GM13977 (cell line): ENCODE results near the gene CBLC.

Source experiments
- DNase-seq: peaks from one replicate; pipeline ENCODE4 v3.0.0; 2012; ENCODE audit warnings: low spot score
- in situ Hi-C: fragments of 300-500 bp; cut with MboI; formaldehyde crosslinking; loops from one replicate; pipeline ENCODE4 v1.12.0; 2022; ENCODE audit warnings: low sequenced_read_pairs, low pct_unique_long_range_greater_than_20kb, mixed read lengths, inconsistent platforms; ENCODE audit not compliant: unreplicated experiment
- TF ChIP-seq, protein P1 (sequence below): IDR thresholded peaks from 2 replicates; pipeline ENCODE4 v1.5.1; 2012; ENCODE audit warnings: mild to moderate bottlenecking, control low read depth; ENCODE audit not compliant: insufficient read depth; ENCODE audit errors: extremely low read depth, missing control alignments

The CBLC gene

DNA sequence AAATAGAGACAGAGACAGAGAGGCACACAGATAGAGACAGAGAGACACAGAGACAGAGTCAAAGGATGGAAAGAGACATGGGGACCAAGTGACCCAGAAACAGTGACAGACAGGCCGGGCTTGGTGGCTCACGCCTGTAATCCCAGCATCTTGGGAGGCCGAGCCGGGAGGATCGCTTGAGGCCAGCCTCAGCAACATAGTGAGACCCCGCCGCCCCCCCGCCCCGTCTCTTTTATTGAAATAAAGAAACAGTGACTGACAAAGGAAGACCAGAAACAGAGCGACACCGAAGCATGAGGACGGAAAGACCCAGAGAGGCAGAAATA lies 67.6 kb downstream of the CBLC start:
- in situ Hi-C loops, result no loop called here
- DNase-seq, result no peak
- TF ChIP-seq, protein P1, sequence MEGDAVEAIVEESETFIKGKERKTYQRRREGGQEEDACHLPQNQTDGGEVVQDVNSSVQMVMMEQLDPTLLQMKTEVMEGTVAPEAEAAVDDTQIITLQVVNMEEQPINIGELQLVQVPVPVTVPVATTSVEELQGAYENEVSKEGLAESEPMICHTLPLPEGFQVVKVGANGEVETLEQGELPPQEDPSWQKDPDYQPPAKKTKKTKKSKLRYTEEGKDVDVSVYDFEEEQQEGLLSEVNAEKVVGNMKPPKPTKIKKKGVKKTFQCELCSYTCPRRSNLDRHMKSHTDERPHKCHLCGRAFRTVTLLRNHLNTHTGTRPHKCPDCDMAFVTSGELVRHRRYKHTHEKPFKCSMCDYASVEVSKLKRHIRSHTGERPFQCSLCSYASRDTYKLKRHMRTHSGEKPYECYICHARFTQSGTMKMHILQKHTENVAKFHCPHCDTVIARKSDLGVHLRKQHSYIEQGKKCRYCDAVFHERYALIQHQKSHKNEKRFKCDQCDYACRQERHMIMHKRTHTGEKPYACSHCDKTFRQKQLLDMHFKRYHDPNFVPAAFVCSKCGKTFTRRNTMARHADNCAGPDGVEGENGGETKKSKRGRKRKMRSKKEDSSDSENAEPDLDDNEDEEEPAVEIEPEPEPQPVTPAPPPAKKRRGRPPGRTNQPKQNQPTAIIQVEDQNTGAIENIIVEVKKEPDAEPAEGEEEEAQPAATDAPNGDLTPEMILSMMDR, result no peak

DNA sequence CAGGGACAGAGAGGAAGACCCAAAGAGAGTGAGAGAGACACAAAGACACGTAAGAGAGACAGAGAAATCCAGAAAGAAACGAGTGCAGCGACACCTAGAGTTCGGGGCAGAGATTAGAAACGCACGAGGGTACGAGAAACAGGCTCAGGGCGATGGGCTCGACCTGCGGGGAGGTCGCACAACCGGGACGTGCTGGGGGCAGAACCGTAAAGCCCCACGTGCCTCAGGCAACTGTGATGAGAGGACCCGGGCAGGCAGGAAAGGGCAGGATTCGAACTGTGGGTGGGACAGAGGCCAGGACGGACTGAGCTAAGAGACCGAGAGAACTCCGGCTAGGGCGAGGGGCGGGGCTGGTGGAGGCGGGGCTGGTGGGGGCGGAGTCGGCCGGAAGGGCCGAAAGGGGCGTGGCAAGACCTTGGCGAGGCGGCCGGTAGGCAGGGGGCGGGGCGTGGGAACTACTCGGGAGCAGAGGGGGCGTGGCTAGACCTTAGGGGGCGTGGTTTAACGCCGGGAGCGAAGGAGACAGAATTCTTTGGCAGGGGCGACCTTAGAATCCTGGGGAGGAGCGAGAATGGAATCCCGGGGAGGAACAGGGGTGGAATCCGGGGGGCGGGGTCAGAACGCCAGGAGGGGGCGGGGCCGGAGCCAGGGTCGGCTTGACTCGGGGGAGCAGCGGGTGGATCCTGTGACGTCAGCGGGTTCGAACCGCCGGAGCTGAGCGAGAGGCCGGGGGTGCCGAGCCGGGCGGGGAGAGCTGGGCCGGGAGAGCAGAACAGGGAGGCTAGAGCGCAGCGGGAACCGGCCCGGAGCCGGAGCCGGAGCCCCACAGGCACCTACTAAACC lies 68.1 kb downstream of the CBLC start, which contains the start of gene NECTIN2:
Gene NECTIN2, plus strand, starts transcription at position 686 of the 843 bp plus-strand sequence. CDS start 229 bp downstream, outside the sequence.
- TF ChIP-seq, protein P1, result peak; percentile 75
- peak; percentile 100 for DNase-seq
- in situ Hi-C loops, result no loop called here

DNA sequence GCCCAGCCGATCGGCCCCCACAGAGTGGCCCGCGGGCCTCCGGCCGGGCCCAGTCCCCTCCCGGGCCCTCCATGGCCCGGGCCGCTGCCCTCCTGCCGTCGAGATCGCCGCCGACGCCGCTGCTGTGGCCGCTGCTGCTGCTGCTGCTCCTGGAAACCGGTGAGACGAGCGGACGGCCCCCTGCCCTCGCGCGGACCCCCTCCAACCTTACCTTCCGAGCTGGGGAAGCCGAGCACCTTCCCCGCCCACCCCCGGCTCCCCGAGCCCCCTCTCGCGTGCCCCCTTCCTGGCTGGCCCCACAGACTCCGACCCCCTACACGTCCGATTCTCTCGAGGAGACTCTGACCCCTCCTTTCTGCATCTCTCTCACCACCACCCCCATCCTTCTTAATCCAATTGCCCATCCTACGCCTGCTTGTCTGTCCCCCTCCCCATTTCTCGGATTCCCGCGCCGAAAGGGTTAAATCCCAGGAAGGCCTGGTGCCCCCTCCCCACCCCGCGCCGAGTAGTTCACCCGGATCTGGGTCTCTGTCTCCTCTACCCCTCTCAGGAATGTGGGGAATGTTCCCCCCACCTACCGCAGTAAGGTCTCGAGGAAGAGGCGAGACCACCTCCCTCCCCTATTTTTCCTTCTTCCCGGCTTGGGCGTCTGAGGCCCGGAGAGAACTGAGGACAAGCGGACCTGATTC lies 68.9 kb downstream of the CBLC start:
- DNase-seq, result no peak
- TF ChIP-seq, protein P1, result no peak
- in situ Hi-C loops, result no loop called here

- DNase-seq, result no peak
Measured at GRCh38 chr19:44847144-44848035, 69.7 kb downstream of the CBLC start.

DNA sequence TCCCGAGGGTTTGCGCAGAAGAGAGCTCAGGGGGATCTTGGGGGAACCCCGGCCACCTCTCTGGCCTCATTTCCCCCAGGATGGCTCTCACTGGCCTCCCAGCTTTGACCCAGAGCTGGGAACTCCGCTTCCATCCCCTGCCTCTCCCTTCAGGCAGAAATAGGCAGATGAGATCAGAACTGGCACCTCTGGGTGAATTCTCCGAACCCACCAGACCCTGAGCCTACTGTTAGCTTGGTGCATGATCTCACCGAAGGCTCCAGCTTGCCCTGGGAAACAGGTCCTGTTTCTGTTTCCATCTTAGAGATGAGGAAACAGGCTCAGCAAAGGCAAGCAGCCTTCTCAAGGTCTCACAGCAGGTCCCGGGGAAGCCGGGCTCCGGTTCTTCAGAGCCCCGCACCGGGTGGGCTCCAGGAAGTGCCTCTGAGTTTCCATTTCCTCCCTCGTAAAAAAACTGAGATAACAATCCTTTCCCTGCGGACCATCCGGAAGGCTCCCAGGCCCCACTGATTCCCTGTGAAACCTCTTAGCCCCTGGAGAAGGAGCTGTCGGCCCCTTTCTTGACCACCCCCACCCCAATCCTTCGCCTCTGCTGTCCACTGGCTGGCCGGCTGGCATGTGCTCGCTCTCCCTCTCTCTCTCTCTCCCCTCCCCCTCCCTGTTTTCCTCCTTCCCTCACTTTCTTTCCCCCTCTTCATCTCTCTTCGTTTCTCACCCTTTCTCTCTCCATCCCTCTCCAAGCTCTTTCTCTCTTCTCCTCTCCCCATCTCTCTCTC lies 70.5 kb downstream of the CBLC start:
- in situ Hi-C loops, result no loop called here
- TF ChIP-seq, protein P1, result no peak

More at GRCh38 chr19:44847144-44848035, 69.7 kb downstream of the CBLC start:
- in situ Hi-C loops, result no loop called here
- TF ChIP-seq, protein P1, result no peak

More for the DNA sequence above, 70.5 kb downstream of the CBLC start:
- DNase-seq, result no peak
